HEK293 (cell line): ENCODE data around the gene CDO1.
A peak's percentile ranks its signal among the peaks of the same experiment; 100 is the strongest.

Experiments used
- GLIS2 ChIP-seq: fragments of 450-650 bp; formaldehyde crosslinking; IDR thresholded peaks from 2 replicates; pipeline ENCODE4 v1.5.1; 2016; ENCODE audit warnings: missing biosample characterization, missing genetic modification characterization
- HIC1 ChIP-seq: fragments of 450-650 bp; formaldehyde crosslinking; IDR thresholded peaks from 2 replicates; pipeline ENCODE4 v1.5.1; 2016; ENCODE audit warnings: missing biosample characterization, missing genetic modification characterization
- KLF7 ChIP-seq: fragments of 450-650 bp; formaldehyde crosslinking; IDR thresholded peaks from 2 replicates; pipeline ENCODE4 v1.5.1; 2016; ENCODE audit warnings: missing biosample characterization, missing genetic modification characterization, borderline replicate concordance
- KLF8 ChIP-seq: fragments of 450-650 bp; formaldehyde crosslinking; IDR thresholded peaks from 2 replicates; pipeline ENCODE4 v1.5.1; 2016; ENCODE audit warnings: missing biosample characterization, missing genetic modification characterization
- MEIS1 ChIP-seq: sonication (generic); formaldehyde crosslinking; IDR thresholded peaks from 2 replicates; pipeline ENCODE4 v1.8.1; 2022; ENCODE audit warnings: missing genetic modification reagents, mild to moderate bottlenecking, borderline replicate concordance
- PATZ1 ChIP-seq: fragments of 450-650 bp; formaldehyde crosslinking; IDR thresholded peaks from 2 replicates; pipeline ENCODE4 v1.5.1; 2016; ENCODE audit warnings: missing biosample characterization, missing genetic modification characterization
- PBX3 ChIP-seq: sonication (generic); formaldehyde crosslinking; IDR thresholded peaks from 2 replicates; pipeline ENCODE4 v1.8.1; 2022; ENCODE audit warnings: mild to moderate bottlenecking, moderate library complexity, missing genetic modification reagents
- YY1 ChIP-seq: fragments of 450-650 bp; formaldehyde crosslinking; IDR thresholded peaks from 2 replicates; pipeline ENCODE4 v1.5.1; 2018; ENCODE audit warnings: missing biosample characterization, missing genetic modification characterization
- ZBTB20 ChIP-seq: fragments of 450-650 bp; formaldehyde crosslinking; IDR thresholded peaks from 2 replicates; pipeline ENCODE4 v1.5.1; 2016; ENCODE audit warnings: missing biosample characterization, missing genetic modification characterization
- ZBTB7A ChIP-seq: fragments of 450-650 bp; formaldehyde crosslinking; IDR thresholded peaks from 2 replicates; pipeline ENCODE4 v1.5.1; 2016; ENCODE audit warnings: low read depth, missing biosample characterization, missing genetic modification characterization
- ZBTB8A ChIP-seq: fragments of 450-650 bp; formaldehyde crosslinking; IDR thresholded peaks from 2 replicates; pipeline ENCODE4 v1.5.1; 2016; ENCODE audit warnings: missing biosample characterization, missing genetic modification characterization
- ZFHX2 ChIP-seq: fragments of 450-650 bp; formaldehyde crosslinking; conservative IDR thresholded peaks from 2 replicates; pipeline ENCODE4 v1.5.1; 2016; ENCODE audit warnings: missing biosample characterization, missing genetic modification characterization
- ZFP37 ChIP-seq: fragments of 450-650 bp; formaldehyde crosslinking; IDR thresholded peaks from 2 replicates; pipeline ENCODE4 v1.5.1; 2016; ENCODE audit warnings: missing biosample characterization, missing genetic modification characterization
- ZNF140 ChIP-seq: fragments of 450-650 bp; formaldehyde crosslinking; IDR thresholded peaks from 2 replicates; pipeline ENCODE4 v1.5.1; 2016; ENCODE audit warnings: missing biosample characterization, missing genetic modification characterization
- ZNF157 ChIP-seq: fragments of 450-650 bp; formaldehyde crosslinking; IDR thresholded peaks from 2 replicates; pipeline ENCODE4 v1.5.1; 2016; ENCODE audit warnings: missing biosample characterization, missing genetic modification characterization
- ZNF239 ChIP-seq: fragments of 450-650 bp; formaldehyde crosslinking; IDR thresholded peaks from 2 replicates; pipeline ENCODE4 v1.5.1; 2016; ENCODE audit warnings: missing biosample characterization, missing genetic modification characterization
- ZNF266 ChIP-seq: fragments of 450-650 bp; formaldehyde crosslinking; IDR thresholded peaks from 2 replicates; pipeline ENCODE4 v1.5.1; 2016; ENCODE audit warnings: missing biosample characterization, missing genetic modification characterization, low read depth
- ZNF335 ChIP-seq: fragments of 450-650 bp; formaldehyde crosslinking; conservative IDR thresholded peaks from 2 replicates; pipeline ENCODE4 v1.5.1; 2016; ENCODE audit warnings: missing biosample characterization, missing genetic modification characterization
- ZNF341 ChIP-seq: fragments of 450-650 bp; formaldehyde crosslinking; IDR thresholded peaks from 2 replicates; pipeline ENCODE4; 2016; ENCODE audit warnings: low read depth, missing biosample characterization, missing genetic modification characterization
- ZNF449 ChIP-seq: fragments of 450-650 bp; formaldehyde crosslinking; IDR thresholded peaks from 2 replicates; pipeline ENCODE4 v1.5.1; 2017; ENCODE audit warnings: missing biosample characterization, mild to moderate bottlenecking, missing genetic modification characterization, moderate library complexity
- ZNF561 ChIP-seq: fragments of 450-650 bp; IDR thresholded peaks from 2 replicates; pipeline ENCODE4 v1.5.1; 2018; ENCODE audit warnings: missing biosample characterization, missing genetic modification characterization, borderline replicate concordance
- ZNF596 ChIP-seq: fragments of 450-650 bp; IDR thresholded peaks from 2 replicates; pipeline ENCODE4 v1.5.0; 2018; ENCODE audit warnings: missing biosample characterization, mild to moderate bottlenecking, missing genetic modification characterization, moderate library complexity
- ZNF624 ChIP-seq: fragments of 450-650 bp; formaldehyde crosslinking; IDR thresholded peaks from 2 replicates; pipeline ENCODE4 v1.5.1; 2017; ENCODE audit warnings: missing biosample characterization, missing genetic modification characterization
- ZNF645 ChIP-seq: fragments of 450-650 bp; formaldehyde crosslinking; IDR thresholded peaks from 2 replicates; pipeline ENCODE4; 2016; ENCODE audit warnings: missing biosample characterization, missing genetic modification characterization
- ZNF747 ChIP-seq: fragments of 450-650 bp; formaldehyde crosslinking; IDR thresholded peaks from 2 replicates; pipeline ENCODE4 v1.5.1; 2016; ENCODE audit warnings: missing biosample characterization, missing genetic modification characterization
- ZNF777 ChIP-seq: fragments of 450-650 bp; formaldehyde crosslinking; IDR thresholded peaks from 2 replicates; pipeline ENCODE4 v1.5.1; 2017; ENCODE audit warnings: missing biosample characterization, missing genetic modification characterization, borderline replicate concordance
- ZNF837 ChIP-seq: fragments of 450-650 bp; formaldehyde crosslinking; IDR thresholded peaks from 2 replicates; pipeline ENCODE4 v1.5.1; 2016; ENCODE audit warnings: missing biosample characterization, missing genetic modification characterization
- ZSCAN30 ChIP-seq: fragments of 450-650 bp; IDR thresholded peaks from 2 replicates; pipeline ENCODE4 v1.5.1; 2018; ENCODE audit warnings: missing biosample characterization, mild to moderate bottlenecking, missing genetic modification characterization, moderate library complexity
- ZSCAN5A ChIP-seq: fragments of 450-650 bp; formaldehyde crosslinking; IDR thresholded peaks from 2 replicates; pipeline ENCODE4 v1.5.1; 2016; ENCODE audit warnings: missing biosample characterization, missing genetic modification characterization

CDO1 gene

GRCh38 chr5:115842089-115842935 lies 25.9 kb upstream of the CDO1 start (continued):
- TF ChIP-seq ZFP37 (tag by site-specific recombination) (no peak), ZNF239 (tag by site-specific recombination) (no peak), GLIS2 (peak; percentile 98), ZNF645 (tag by site-specific recombination) (no peak), PBX3 (CRISPR knock-in tag) (peak; percentile 65; the same call in 1 of the 2 replicates), KLF7 (tag by site-specific recombination) (no peak), KLF8 (tag by site-specific recombination) (no peak), ZNF335 (peak; percentile 89), ZFHX2 (tag by site-specific recombination) (peak; percentile 75), ZBTB8A (tag by site-specific recombination) (peak; percentile 98), ZBTB20 (tag by site-specific recombination) (peak; percentile 86), HIC1 (tag by site-specific recombination) (peak; percentile 96), ZNF624 (tag by site-specific recombination) (no peak), ZNF140 (tag by site-specific recombination) (no peak), ZNF837 (tag by site-specific recombination) (no peak), ZSCAN5A (tag by site-specific recombination) (no peak; the same call in 1 of the 2 replicates), ZNF341 (tag by site-specific recombination) (peak; percentile 89), ZNF266 (no peak), ZNF449 (tag by site-specific recombination) (peak; percentile 51; the same call in 1 of the 2 replicates), PATZ1 (tag by site-specific recombination) (peak; percentile 45; the same call in 1 of the 2 replicates), MEIS1 (CRISPR knock-in tag) (0 out of 2 replicates have a peak, but pooled peaks have one; percentile 31), YY1 (tag by site-specific recombination) (peak; percentile 22; the same call in 1 of the 2 replicates), ZNF777 (tag by site-specific recombination) (peak; percentile 38; the same call in 1 of the 2 replicates), ZSCAN30 (tag by site-specific recombination) (peak; percentile 58), ZBTB7A (tag by site-specific recombination) (peak; percentile 15; the same call in 1 of the 2 replicates), ZNF596 (tag by site-specific recombination) (0 out of 2 replicates have a peak, but pooled peaks have one; percentile 8), ZNF747 (tag by site-specific recombination) (no peak), ZNF561 (tag by site-specific recombination) (0 out of 2 replicates have a peak, but pooled peaks have one; percentile 24), ZNF157 (tag by site-specific recombination) (no peak)
